Muscle of leg (tissue), 11 donors: ENCODE measurements around the gene ACTR1A. TPM values are rescaled to one million over a fixed set of nuclear protein-coding genes. Genes with fewer than 3 reads are reported as not detected.
A peak's percentile ranks its signal among the peaks of the same experiment; 100 is the strongest.

ENCODE experiments used
- DNase-seq: peaks from one replicate; pipeline ENCODE4 v3.0.0; 2013
- H3K27ac ChIP-seq: one replicate; pipeline ENCODE4 v1.5.1; 2013; ENCODE audit warnings: mild to moderate bottlenecking, low read length, control low read depth
- H3K27me3 ChIP-seq: one replicate; pipeline ENCODE4 v1.6.1; 2013; ENCODE audit warnings: low read length; ENCODE audit not compliant: control insufficient read depth, insufficient read depth
- H3K36me3 ChIP-seq: one replicate; pipeline ENCODE4 v1.6.1; 2013; ENCODE audit warnings: low read length; ENCODE audit not compliant: control insufficient read depth, insufficient read depth
- H3K4me1 ChIP-seq: one replicate; pipeline ENCODE4 v1.6.1; 2013; ENCODE audit warnings: low read length; ENCODE audit not compliant: control insufficient read depth, insufficient read depth
- H3K4me3 ChIP-seq: one replicate; pipeline ENCODE4 v1.5.1; 2013; ENCODE audit warnings: low read length, control low read depth
- H3K9me3 ChIP-seq: replicated peaks from 2 replicates; pipeline ENCODE4 v1.6.1; 2013; ENCODE audit warnings: low read depth, low read length; ENCODE audit not compliant: control insufficient read depth
- WGBS: methylation state at CpG from one replicate; pipeline ENCODE4 v1.1.5; 2013; ENCODE audit warnings: missing lambda C conversion rate; ENCODE audit not compliant: insufficient coverage; 5-methylcytosine and 5-hydroxymethylcytosine counted together
- polyA plus RNA-seq, 8 donors: library from polyadenylated mRNA; unstranded; fragments of 120-200 nt; gene quantifications; one replicate each; pipeline versions ENCODE4 v1.2.1 to v1.2.3, GENCODE V29; 2013; ENCODE audit warnings: inconsistent platforms in 1 of 8, low replicate concordance in 1 of 8; ENCODE audit not compliant: insufficient read length in 8 of 8, insufficient read depth in 1 of 8
- total RNA-seq: library from RNA; stranded (reverse); fragments of 120-200 nt; gene quantifications from one replicate; pipeline ENCODE4 v1.2.4, GENCODE V29; 2013

ACTR1A gene
- total and polyA plus RNA-seq, 9 donors = 64.4 to 85.5 (median 80.0) TPM

- Histone ChIP-seq H3K27me3 (no peaks in the 10 kb centered on the region), H3K27ac (no peak overlapping the region), H3K4me1 (no peaks in the 10 kb centered on the region), H3K36me3 (no peaks in the 10 kb centered on the region), H3K4me3 (no peak overlapping the region), H3K9me3 (no peaks in the 10 kb centered on the region)
- no peak for DNase-seq
- WGBS = 89% methylated on average over 31 of the region's 36 CpGs
Observed at GRCh38 chr10:102470579-102471546, 31.6 kb downstream of the ACTR1A start.

- Histone ChIP-seq H3K4me3 (no peak overlapping the region), H3K27ac (no peak overlapping the region), H3K4me1 (no peaks in the 10 kb centered on the region), H3K9me3 (no peaks in the 10 kb centered on the region), H3K27me3 (peaks cover 3% of the 10 kb centered on the region), H3K36me3 (no peaks in the 10 kb centered on the region)
- 65% methylated on average over 8 of the region's 9 CpGs for WGBS
- DNase-seq = peak; percentile 29
Observed at GRCh38 chr10:102468683-102469082, 33.8 kb downstream of the ACTR1A start.

GRCh38 chr10:102467971-102468438 is 34.5 kb downstream of the ACTR1A start:
- Histone ChIP-seq H3K9me3 (no peaks in the 10 kb centered on the region), H3K4me3 (no peak overlapping the region), H3K36me3 (no peaks in the 10 kb centered on the region), H3K27ac (no peak overlapping the region), H3K4me1 (no peaks in the 10 kb centered on the region), H3K27me3 (peaks cover 7% of the 10 kb centered on the region)
- WGBS = 30% methylated on average over 3 of the region's 6 CpGs
- DNase-seq = no peak

GRCh38 chr10:102467318-102467717 is 35.2 kb downstream of the ACTR1A start:
- Histone ChIP-seq H3K9me3 (no peaks in the 10 kb centered on the region), H3K4me3 (no peak overlapping the region), H3K27ac (no peak overlapping the region), H3K27me3 (peaks cover 14% of the 10 kb centered on the region), H3K36me3 (no peaks in the 10 kb centered on the region), H3K4me1 (no peaks in the 10 kb centered on the region)
- no peak for DNase-seq
- WGBS = 67% methylated on average over 2 of the region's 6 CpGs

GRCh38 chr10:102465466-102465865 is 37.0 kb downstream of the ACTR1A start:
- Histone ChIP-seq H3K4me3 (no peak overlapping the region), H3K27ac (no peak overlapping the region), H3K4me1 (peaks cover 15% of the 10 kb centered on the region), H3K36me3 (no peaks in the 10 kb centered on the region), H3K27me3 (peaks cover 29% of the 10 kb centered on the region), H3K9me3 (no peaks in the 10 kb centered on the region)
- no peak for DNase-seq
- no CpG with 5 or more reads among the region's 3 CpGs for WGBS

GRCh38 chr10:102463983-102464382 is 38.5 kb downstream of the ACTR1A start:
- no peak overlapping the region for H3K4me3 ChIP-seq
- H3K27me3 ChIP-seq = peaks cover 32% of the 10 kb centered on the region
- peaks cover 15% of the 10 kb centered on the region for H3K4me1 ChIP-seq
- 74% methylated on average over 9 of the region's 10 CpGs for WGBS
- no peak for DNase-seq
- no peaks in the 10 kb centered on the region for H3K9me3 ChIP-seq
- H3K27ac ChIP-seq = no peak overlapping the region
- no peaks in the 10 kb centered on the region for H3K36me3 ChIP-seq

GRCh38 chr10:102462512-102463054 is 39.9 kb downstream of the ACTR1A start:
- 46% methylated on average over 5 of the region's 6 CpGs for WGBS
- DNase-seq = no peak
- H3K9me3 ChIP-seq = no peaks in the 10 kb centered on the region
- H3K36me3 ChIP-seq = no peaks in the 10 kb centered on the region
- H3K27me3 ChIP-seq = peaks cover 32% of the 10 kb centered on the region
- peaks cover 15% of the 10 kb centered on the region for H3K4me1 ChIP-seq
- no peak overlapping the region for H3K4me3 ChIP-seq
- no peak overlapping the region for H3K27ac ChIP-seq

- no peak overlapping the region for H3K27ac ChIP-seq
- DNase-seq = peak; percentile 90
Observed at GRCh38 chr10:102461187-102462054, 41.1 kb downstream of the ACTR1A start.

GRCh38 chr10:102460836-102461186 is 41.7 kb downstream of the ACTR1A start:
- Histone ChIP-seq H3K4me3 (peak overlapping the region; percentile 56), H3K36me3 (no peaks in the 10 kb centered on the region), H3K9me3 (no peaks in the 10 kb centered on the region), H3K4me1 (peaks cover 15% of the 10 kb centered on the region), H3K27me3 (peaks cover 32% of the 10 kb centered on the region), H3K27ac (no peak overlapping the region)
- WGBS = 34% methylated on average over 7 of the region's 8 CpGs
- DNase-seq = no peak

More at GRCh38 chr10:102461187-102462054, 41.1 kb downstream of the ACTR1A start:
- Histone ChIP-seq H3K9me3 (no peaks in the 10 kb centered on the region), H3K4me1 (peaks cover 15% of the 10 kb centered on the region), H3K4me3 (peak overlapping the region; percentile 56), H3K27me3 (peaks cover 32% of the 10 kb centered on the region), H3K36me3 (no peaks in the 10 kb centered on the region)
- WGBS = 2% methylated on average over 53 of the region's 54 CpGs

GRCh38 chr10:102458656-102459055 is 43.9 kb downstream of the ACTR1A start:
- H3K27me3 ChIP-seq = peaks cover 29% of the 10 kb centered on the region
- DNase-seq = no peak
- H3K36me3 ChIP-seq = no peaks in the 10 kb centered on the region
- H3K4me3 ChIP-seq = no peak overlapping the region
- peaks cover 15% of the 10 kb centered on the region for H3K4me1 ChIP-seq
- WGBS = no CpG with 5 or more reads among the region's 4 CpGs
- no peak overlapping the region for H3K27ac ChIP-seq
- H3K9me3 ChIP-seq = no peaks in the 10 kb centered on the region
